WERI-Rb-1 (cell line): ENCODE results near the gene QKI.

Source experiments
- DNase-seq: peaks from one replicate; pipeline ENCODE4 v3.0.0-alpha.2; 2020
- H3K27ac ChIP-seq: fragments of 250-450 bp; sonication (Bioruptor Pico); 2 replicates; pipeline ENCODE4 v1.5.1; 2020; ENCODE audit warnings: mild to moderate bottlenecking, moderate library complexity
- H3K27me3 ChIP-seq: fragments of 250-450 bp; sonication (Bioruptor Pico); 2 replicates; pipeline ENCODE4 v1.5.1; 2021; ENCODE audit warnings: mild to moderate bottlenecking, low read depth, moderate library complexity; ENCODE audit not compliant: insufficient read depth, severe bottlenecking
- H3K36me3 ChIP-seq: fragments of 250-450 bp; sonication (Bioruptor Pico); 2 replicates; pipeline ENCODE4 v1.5.1; 2020; ENCODE audit warnings: mild to moderate bottlenecking, moderate library complexity
- H3K4me3 ChIP-seq: 2 replicates; pipeline ENCODE4 v1.5.1; 2011; ENCODE audit warnings: low read depth, mild to moderate bottlenecking, control low read depth, low read length
- H3K9me3 ChIP-seq: fragments of 250-450 bp; sonication (Bioruptor Pico); 2 replicates; pipeline ENCODE4 v1.5.1; 2021; ENCODE audit warnings: mild to moderate bottlenecking, moderate library complexity; ENCODE audit not compliant: severe bottlenecking
- TF ChIP-seq, protein P1 (sequence below): IDR thresholded peaks from 2 replicates; pipeline ENCODE4 v1.5.1; 2011; ENCODE audit warnings: low read depth, mild to moderate bottlenecking, control low read depth, inconsistent platforms, low read length

QKI gene

DNA sequence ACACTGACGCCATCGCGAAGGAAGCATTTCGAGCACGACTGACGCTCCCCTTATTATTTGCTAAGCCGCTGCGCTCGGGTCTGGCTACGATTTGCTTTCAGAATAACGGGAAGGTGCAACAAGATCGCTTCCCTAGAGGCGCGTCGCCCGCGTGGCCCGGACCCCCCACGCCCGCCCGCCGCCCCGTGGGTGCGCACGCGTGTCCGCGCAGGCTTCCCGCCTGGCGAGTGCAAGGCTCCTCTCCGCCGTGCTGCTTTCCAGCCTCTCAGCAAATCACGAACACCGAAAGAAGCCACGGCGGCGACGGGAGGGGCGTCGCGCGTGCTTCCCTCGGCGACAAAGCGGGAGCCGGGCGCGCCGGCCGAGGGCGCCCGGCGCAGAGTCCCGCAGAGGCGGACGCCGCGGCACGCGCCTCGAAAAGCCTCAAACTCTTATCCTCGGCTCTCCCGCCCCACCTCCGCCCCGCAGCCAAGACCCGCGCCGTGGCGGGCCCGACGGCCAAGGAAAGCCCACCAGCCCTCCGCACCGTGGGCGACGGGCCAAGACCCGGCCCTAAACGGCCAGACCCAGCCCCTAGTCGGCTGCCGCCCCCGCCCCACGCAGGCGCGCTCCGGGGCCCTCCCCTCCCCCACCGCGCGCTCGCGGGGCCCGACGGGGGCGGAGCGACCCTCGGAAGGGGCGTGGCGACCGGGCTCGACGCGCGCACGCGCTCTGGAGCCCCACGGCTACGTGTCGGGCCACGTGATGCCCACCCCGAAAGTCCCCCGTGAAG, 987 bp upstream of the QKI start:
- Histone ChIP-seq H3K4me3 (peak overlapping the region; percentile 48), H3K27me3 (no peaks in the 10 kb centered on the region), H3K9me3 (no peaks in the 10 kb centered on the region), H3K36me3 (no peaks in the 10 kb centered on the region), H3K27ac (peak overlapping the region; percentile 97)
- DNase-seq = peak; percentile 76
- TF ChIP-seq, protein P1, sequence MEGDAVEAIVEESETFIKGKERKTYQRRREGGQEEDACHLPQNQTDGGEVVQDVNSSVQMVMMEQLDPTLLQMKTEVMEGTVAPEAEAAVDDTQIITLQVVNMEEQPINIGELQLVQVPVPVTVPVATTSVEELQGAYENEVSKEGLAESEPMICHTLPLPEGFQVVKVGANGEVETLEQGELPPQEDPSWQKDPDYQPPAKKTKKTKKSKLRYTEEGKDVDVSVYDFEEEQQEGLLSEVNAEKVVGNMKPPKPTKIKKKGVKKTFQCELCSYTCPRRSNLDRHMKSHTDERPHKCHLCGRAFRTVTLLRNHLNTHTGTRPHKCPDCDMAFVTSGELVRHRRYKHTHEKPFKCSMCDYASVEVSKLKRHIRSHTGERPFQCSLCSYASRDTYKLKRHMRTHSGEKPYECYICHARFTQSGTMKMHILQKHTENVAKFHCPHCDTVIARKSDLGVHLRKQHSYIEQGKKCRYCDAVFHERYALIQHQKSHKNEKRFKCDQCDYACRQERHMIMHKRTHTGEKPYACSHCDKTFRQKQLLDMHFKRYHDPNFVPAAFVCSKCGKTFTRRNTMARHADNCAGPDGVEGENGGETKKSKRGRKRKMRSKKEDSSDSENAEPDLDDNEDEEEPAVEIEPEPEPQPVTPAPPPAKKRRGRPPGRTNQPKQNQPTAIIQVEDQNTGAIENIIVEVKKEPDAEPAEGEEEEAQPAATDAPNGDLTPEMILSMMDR = no peak

DNA sequence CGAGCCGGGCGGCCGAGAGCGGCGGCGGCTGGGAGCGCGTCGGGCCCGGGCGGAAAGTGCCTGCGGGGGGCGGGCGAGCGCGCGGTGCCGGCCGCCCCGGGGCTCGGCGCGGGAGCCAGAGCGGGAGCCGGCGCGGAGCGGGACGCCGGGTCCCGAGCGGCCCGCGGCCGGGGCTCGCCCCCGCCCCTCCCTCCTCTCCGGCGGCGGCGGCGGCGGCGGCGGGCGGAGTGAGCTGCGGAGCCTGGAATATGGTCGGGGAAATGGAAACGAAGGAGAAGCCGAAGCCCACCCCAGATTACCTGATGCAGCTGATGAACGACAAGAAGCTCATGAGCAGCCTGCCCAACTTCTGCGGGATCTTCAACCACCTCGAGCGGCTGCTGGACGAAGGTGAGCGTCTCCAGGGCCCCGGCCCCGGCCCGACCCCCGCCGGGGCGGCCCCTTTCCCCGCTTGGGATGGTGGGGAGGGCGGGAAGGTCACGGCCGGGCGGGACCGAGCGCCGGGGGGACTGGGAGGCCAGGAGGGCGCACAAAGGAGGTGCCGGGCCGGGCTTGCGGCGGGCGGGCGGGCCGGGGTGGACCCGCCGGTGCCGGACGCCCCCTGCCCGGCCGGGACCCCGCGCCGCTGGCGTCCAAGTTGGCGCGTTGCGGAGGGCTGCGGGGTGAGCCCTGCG, 565 bp downstream of the QKI start:
- peak; percentile 27 for DNase-seq
- no peaks in the 10 kb centered on the region for H3K9me3 ChIP-seq
- H3K27ac ChIP-seq = peak overlapping the region; percentile 84
- peak overlapping the region; percentile 70 for H3K4me3 ChIP-seq
- H3K27me3 ChIP-seq = no peaks in the 10 kb centered on the region
- H3K36me3 ChIP-seq = no peaks in the 10 kb centered on the region
- TF ChIP-seq, protein P1 = no peak

DNA sequence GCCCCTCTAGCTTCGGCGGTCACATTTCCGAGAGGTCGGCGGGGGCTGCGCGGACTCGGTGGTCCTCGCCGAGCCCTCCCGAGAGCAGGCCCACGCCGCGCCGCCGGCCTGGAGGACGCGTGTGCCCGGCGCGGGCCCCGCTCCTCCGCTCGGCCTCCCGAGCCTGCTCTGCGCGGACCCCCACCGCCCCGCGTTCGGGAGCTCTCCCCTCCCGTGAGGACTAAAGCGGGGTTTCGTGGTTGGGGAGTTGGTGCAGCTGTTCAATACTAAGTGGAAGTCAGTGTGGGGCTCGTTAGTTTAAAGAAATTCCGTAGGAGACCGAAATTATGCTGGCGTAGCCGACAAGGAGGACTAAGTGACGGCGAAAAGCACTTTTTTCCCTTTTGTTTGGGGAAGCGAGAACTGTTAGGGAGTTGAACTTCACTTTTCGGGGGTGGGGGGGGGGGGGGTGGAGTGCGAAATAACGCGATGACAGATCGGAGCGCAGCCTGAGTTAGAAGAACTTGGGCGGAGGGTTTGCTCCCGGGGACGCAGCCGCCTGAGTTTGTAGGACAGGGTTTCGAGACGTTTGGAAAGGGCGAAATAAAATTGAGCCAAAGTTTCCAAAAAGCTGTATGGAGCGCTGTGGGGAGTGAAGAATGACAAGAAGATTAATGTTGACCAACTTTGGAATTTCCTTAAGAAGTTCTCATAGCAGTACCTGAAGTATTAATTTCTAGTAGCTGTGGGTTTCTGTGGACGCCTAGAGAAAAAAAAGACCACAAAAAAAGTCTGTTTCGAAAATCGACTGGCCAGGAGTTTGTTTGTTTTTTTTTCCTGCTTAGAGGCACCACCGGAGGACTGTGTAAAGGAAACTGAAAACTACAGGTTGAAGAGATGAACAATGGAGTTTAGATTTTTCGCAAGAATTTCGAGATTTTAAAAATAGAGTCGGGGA, 1.4 kb downstream of the QKI start:
- Histone ChIP-seq H3K36me3 (no peaks in the 10 kb centered on the region), H3K9me3 (no peaks in the 10 kb centered on the region), H3K27me3 (no peaks in the 10 kb centered on the region), H3K4me3 (peak overlapping the region; percentile 70), H3K27ac (peak overlapping the region; percentile 84)
- no peak for DNase-seq
- TF ChIP-seq, protein P1 = no peak

DNA sequence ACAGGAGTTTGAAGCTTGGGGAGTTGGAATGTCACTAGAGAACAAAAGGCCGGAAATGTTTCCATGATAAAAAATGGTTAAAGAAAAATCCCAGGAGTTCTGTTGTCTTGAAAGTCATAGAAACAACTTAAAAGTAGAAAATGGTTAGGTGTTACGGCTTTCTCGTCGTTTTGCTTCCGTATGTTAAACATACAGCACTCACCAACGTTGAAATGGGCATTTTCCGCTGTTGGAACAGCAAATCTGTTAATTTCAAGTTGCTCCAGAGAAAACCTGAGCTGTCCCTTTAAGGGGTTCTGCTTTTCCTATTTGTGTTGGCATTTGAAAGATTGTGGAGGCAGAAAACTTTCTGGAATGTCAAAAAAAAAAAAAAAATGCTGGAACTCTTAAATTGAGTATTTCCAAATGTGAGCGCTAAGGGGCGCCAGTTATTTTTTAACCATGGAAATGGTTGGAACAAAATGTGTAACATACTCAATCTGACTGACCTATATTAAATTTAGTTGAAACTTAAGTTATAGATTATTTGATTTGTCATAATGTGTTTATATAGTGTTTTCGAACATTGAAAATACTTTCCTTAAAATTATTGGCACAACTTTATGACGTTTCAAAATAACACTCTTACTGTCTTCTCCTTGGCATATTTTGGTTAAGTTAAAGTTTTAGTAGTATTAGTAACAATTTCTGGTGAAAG, 2.2 kb downstream of the QKI start:
- Histone ChIP-seq H3K27ac (no peak overlapping the region), H3K27me3 (no peaks in the 10 kb centered on the region), H3K4me3 (peak overlapping the region; percentile 70), H3K9me3 (no peaks in the 10 kb centered on the region), H3K36me3 (no peaks in the 10 kb centered on the region)
- TF ChIP-seq, protein P1 = no peak
- peak; percentile 38 for DNase-seq

DNA sequence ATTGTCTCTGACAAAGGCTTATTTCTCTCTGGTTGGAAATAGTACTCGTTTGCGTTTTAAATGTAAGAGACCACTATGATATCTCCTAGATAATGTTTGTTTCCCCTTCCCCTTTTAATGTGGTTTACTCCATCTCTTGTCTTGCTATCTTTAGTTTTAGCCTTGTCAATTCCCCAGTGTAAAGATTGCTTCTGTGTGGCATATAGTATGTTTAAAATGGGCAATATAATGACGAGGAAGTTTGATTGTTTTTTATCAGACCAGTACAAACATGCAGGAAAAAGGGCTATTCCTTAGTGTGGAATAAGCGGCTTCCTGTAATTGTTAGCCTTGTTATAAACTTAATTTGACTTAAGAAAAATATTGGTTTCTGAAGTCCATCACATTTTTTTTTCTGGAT, 3.1 kb downstream of the QKI start:
- no peak for DNase-seq
- no peak overlapping the region for H3K4me3 ChIP-seq
- H3K9me3 ChIP-seq = no peaks in the 10 kb centered on the region
- TF ChIP-seq, protein P1 = no peak
- H3K27me3 ChIP-seq = no peaks in the 10 kb centered on the region
- H3K27ac ChIP-seq = no peak overlapping the region
- H3K36me3 ChIP-seq = no peaks in the 10 kb centered on the region
